ENCODE results near the gene MSI2.

MSI2 gene

GRCh38 chr17:57387575-57387974, 131.3 kb downstream of the MSI2 start:
- in situ Hi-C loops (cut with MboI; ENCODE audit: low sequenced_read_pairs): no loop called here

- in situ Hi-C loops (cut with MboI; ENCODE audit: low sequenced_read_pairs): no loop called here
Measured at GRCh38 chr17:57388131-57388725, 131.9 kb downstream of the MSI2 start.

GRCh38 chr17:57389473-57389872, 133.2 kb downstream of the MSI2 start:
- in situ Hi-C loops (cut with MboI; ENCODE audit: low sequenced_read_pairs): no loop called here

GRCh38 chr17:57391076-57391825, 134.9 kb downstream of the MSI2 start:
- in situ Hi-C loops (cut with MboI; ENCODE audit: low sequenced_read_pairs): no loop called here

GRCh38 chr17:57391857-57392471, 135.6 kb downstream of the MSI2 start:
- in situ Hi-C loops (cut with MboI; ENCODE audit: low sequenced_read_pairs): no loop called here

- in situ Hi-C loops (cut with MboI; ENCODE audit: low sequenced_read_pairs): no loop called here
Measured at GRCh38 chr17:57393368-57393767, 137.0 kb downstream of the MSI2 start.

- in situ Hi-C loops (cut with MboI; ENCODE audit: low sequenced_read_pairs): no loop called here
Measured at GRCh38 chr17:57394375-57394774, 138.1 kb downstream of the MSI2 start.

- in situ Hi-C loops (cut with MboI; ENCODE audit: low sequenced_read_pairs): no loop called here
Measured at GRCh38 chr17:57395721-57396321, 139.5 kb downstream of the MSI2 start.

GRCh38 chr17:57396511-57396921, 140.2 kb downstream of the MSI2 start:
- in situ Hi-C loops (cut with MboI; ENCODE audit: low sequenced_read_pairs): no loop called here

GRCh38 chr17:57397402-57397801, 141.1 kb downstream of the MSI2 start:
- in situ Hi-C loops (cut with MboI; ENCODE audit: low sequenced_read_pairs): no loop called here

GRCh38 chr17:57399690-57400089, 143.4 kb downstream of the MSI2 start:
- in situ Hi-C loops (cut with MboI; ENCODE audit: low sequenced_read_pairs): no loop called here

- in situ Hi-C loops (cut with MboI; ENCODE audit: low sequenced_read_pairs): no loop called here
Measured at GRCh38 chr17:57400648-57401047, 144.3 kb downstream of the MSI2 start.

GRCh38 chr17:57401556-57402488, 145.5 kb downstream of the MSI2 start:
- in situ Hi-C loops (cut with MboI; ENCODE audit: low sequenced_read_pairs): no loop called here

GRCh38 chr17:57402681-57403180, 146.4 kb downstream of the MSI2 start:
- in situ Hi-C loops (cut with MboI; ENCODE audit: low sequenced_read_pairs): no loop called here

- in situ Hi-C loops (cut with MboI; ENCODE audit: low sequenced_read_pairs): no loop called here
Measured at GRCh38 chr17:57403236-57403635, 146.9 kb downstream of the MSI2 start.

GRCh38 chr17:57404073-57404472, 147.8 kb downstream of the MSI2 start:
- in situ Hi-C loops (cut with MboI; ENCODE audit: low sequenced_read_pairs): no loop called here

- in situ Hi-C loops (cut with MboI; ENCODE audit: low sequenced_read_pairs): no loop called here
Measured at GRCh38 chr17:57404795-57405490, 148.6 kb downstream of the MSI2 start.

- in situ Hi-C loops (cut with MboI; ENCODE audit: low sequenced_read_pairs): no loop called here
Measured at GRCh38 chr17:57405491-57406072, 149.3 kb downstream of the MSI2 start.

- in situ Hi-C loops (cut with MboI; ENCODE audit: low sequenced_read_pairs): no loop called here
Measured at GRCh38 chr17:57406131-57406980, 150.0 kb downstream of the MSI2 start.

All from HL-60/S4 treated with retinoic acid at 250 ng/mL for 4 days and 3 days (cell line).